ENCODE results near the gene FCRL3. TPM values are rescaled to one million over a fixed set of nuclear protein-coding genes. Genes with fewer than 3 reads are reported as not detected.

FCRL3 gene
- total RNA-seq, 1 experiment from 2014 or later, result not detected

GRCh38 chr1:157691285-157691920, 9.2 kb downstream of the FCRL3 start:
- Histone ChIP-seq H3K4me2 (ENCODE audit: low read length) (no peak overlapping the region), H3K36me3 (ENCODE audit: low read depth, low read length) (no peaks in the 10 kb centered on the region), H3K27me3 (ENCODE audit: low read length) (peaks cover 12% of the 10 kb centered on the region; the same call in 1 of the 2 replicates), H3K27ac (ENCODE audit: low read length) (no peak overlapping the region), H3K9ac (ENCODE audit: low read length) (no peak overlapping the region), H3K9me3 (ENCODE audit: low read length) (no peaks in the 10 kb centered on the region), H3K4me3 (ENCODE audit: low read length) (no peak overlapping the region), H3F3A (ENCODE audit: low read length, unreplicated experiment) (no peaks in the 10 kb centered on the region), H3K9me2 (replicated peaks; ENCODE audit: low read length) (no peaks in the 10 kb centered on the region), H3K4me1 (ENCODE audit: insufficient read depth, low read length) (no peaks in the 10 kb centered on the region), H4K20me1 (ENCODE audit: low read length) (no peaks in the 10 kb centered on the region), H3K79me2 (ENCODE audit: low read length) (no peaks in the 10 kb centered on the region), H2AFZ (ENCODE audit: low read length) (no peak overlapping the region)
- no TSS peak for BruUV-seq (replicated peaks)
- ChIA-PET CTCF (interaction anchor here (0.6 to 1.7 kb wide), 2 partner anchors 111 to 114 kb away, joined by 3 to 9 read pairs; no protein-coding TSS in a partner anchor), POLR2A (ENCODE audit: unreplicated experiment) (no interaction called here)
- peak; percentile 80 for ATAC-seq
- TF ChIP-seq EZH2phosphoT487 (IDR thresholded peaks at IDR 0.05; ENCODE audit: borderline replicate concordance, low read length), result no peak
- TF ChIP-seq, protein P1, sequence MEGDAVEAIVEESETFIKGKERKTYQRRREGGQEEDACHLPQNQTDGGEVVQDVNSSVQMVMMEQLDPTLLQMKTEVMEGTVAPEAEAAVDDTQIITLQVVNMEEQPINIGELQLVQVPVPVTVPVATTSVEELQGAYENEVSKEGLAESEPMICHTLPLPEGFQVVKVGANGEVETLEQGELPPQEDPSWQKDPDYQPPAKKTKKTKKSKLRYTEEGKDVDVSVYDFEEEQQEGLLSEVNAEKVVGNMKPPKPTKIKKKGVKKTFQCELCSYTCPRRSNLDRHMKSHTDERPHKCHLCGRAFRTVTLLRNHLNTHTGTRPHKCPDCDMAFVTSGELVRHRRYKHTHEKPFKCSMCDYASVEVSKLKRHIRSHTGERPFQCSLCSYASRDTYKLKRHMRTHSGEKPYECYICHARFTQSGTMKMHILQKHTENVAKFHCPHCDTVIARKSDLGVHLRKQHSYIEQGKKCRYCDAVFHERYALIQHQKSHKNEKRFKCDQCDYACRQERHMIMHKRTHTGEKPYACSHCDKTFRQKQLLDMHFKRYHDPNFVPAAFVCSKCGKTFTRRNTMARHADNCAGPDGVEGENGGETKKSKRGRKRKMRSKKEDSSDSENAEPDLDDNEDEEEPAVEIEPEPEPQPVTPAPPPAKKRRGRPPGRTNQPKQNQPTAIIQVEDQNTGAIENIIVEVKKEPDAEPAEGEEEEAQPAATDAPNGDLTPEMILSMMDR (conservative IDR thresholded peaks at IDR 0.05; ENCODE audit: low read depth, low read length), result peak; percentile 80
- intact Hi-C loops (cut with micrococcal nuclease), result loop anchor here (1.0 to 5.0 kb wide), 2 partner anchors 111 to 319 kb away; no protein-coding TSS in a partner anchor
- peak; percentile 62 for DNase-seq

DNA sequence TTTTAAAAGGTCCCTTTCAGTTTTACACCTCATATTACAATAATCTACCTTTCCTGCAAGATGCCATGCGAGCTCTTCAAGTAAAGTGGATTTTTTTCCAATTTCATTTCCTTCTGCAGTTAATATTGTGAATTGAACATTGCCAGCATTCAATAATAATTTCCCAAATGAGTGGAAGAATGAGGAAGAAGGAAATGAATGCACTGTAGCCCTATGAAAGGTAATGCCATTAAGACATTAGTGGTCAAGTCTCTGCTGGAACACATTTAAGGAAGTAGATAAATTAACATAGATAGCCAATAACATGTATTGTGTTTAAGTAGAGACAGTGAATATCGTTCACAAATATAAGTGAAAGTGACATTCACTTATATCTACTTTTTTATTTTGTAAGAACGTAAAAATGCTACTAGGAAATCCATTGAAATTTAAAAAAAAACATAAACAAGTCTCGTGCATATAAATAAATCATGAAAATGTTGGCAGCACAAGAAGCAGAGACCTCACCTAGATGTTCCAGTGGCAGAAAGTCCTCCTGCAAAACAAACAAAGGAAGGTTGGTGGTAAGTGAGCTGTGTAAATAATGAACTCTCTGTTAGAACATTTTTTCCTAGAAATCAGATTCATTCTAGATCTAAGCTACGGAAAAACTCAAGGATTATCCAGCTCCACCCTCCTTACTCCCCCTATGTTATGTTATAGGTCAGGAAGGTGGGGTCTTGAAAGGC, 17.7 kb downstream of the FCRL3 start:
- intact Hi-C loops (cut with micrococcal nuclease), result no loop called here
- no peak overlapping the region for H3K4me2 ChIP-seq (ENCODE audit: low read length)
- no peaks in the 10 kb centered on the region for H3K4me1 ChIP-seq (ENCODE audit: insufficient read depth, low read length)
- H3K27me3 ChIP-seq (ENCODE audit: low read length), result no peaks in the 10 kb centered on the region
- 0 out of 2 replicates have a peak, but pooled peaks cover 3% of the 10 kb centered on the region for H3K9me3 ChIP-seq (ENCODE audit: low read length)
- TF ChIP-seq, protein P1 (conservative IDR thresholded peaks at IDR 0.05; ENCODE audit: low read depth, low read length), result no peak
- no peak for TF ChIP-seq EZH2phosphoT487 (IDR thresholded peaks at IDR 0.05; ENCODE audit: borderline replicate concordance, low read length)
- TF ChIP-seq EZH2 (IDR thresholded peaks at IDR 0.05; ENCODE audit: low read length, unreplicated experiment), result no peak
- CTCF ChIA-PET, result no interaction called here
- no peak overlapping the region for H3K27ac ChIP-seq (ENCODE audit: low read length)
- POLR2A ChIA-PET (ENCODE audit: unreplicated experiment), result no interaction called here
- no peak for ATAC-seq
- no peaks in the 10 kb centered on the region for H4K20me1 ChIP-seq (ENCODE audit: low read length)
- H3K4me3 ChIP-seq (ENCODE audit: low read length), result no peak overlapping the region
- no peak overlapping the region for H2AFZ ChIP-seq (ENCODE audit: low read length)
- no peak for DNase-seq
- H3F3A ChIP-seq (ENCODE audit: low read length, unreplicated experiment), result no peaks in the 10 kb centered on the region
- no peak overlapping the region for H3K9ac ChIP-seq (ENCODE audit: low read length)
- no peaks in the 10 kb centered on the region for H3K79me2 ChIP-seq (ENCODE audit: low read length)
- no peaks in the 10 kb centered on the region for H3K9me2 ChIP-seq (replicated peaks; ENCODE audit: low read length)
- BruUV-seq (replicated peaks), result no TSS peak
- H3K36me3 ChIP-seq (ENCODE audit: low read depth, low read length), result no peaks in the 10 kb centered on the region

- TF ChIP-seq, protein P1 (conservative IDR thresholded peaks at IDR 0.05; ENCODE audit: low read depth, low read length), result no peak
- TF ChIP-seq EZH2 (IDR thresholded peaks at IDR 0.05; ENCODE audit: low read length, unreplicated experiment) (no peak), EZH2phosphoT487 (IDR thresholded peaks at IDR 0.05; ENCODE audit: borderline replicate concordance, low read length) (no peak)
- no peak for ATAC-seq
- H3K9me2 ChIP-seq (replicated peaks; ENCODE audit: low read length), result no peaks in the 10 kb centered on the region
- DNase-seq, result no peak
- no peaks in the 10 kb centered on the region for H3K27me3 ChIP-seq (ENCODE audit: low read length)
- H4K20me1 ChIP-seq (ENCODE audit: low read length), result no peaks in the 10 kb centered on the region
- H3K9ac ChIP-seq (ENCODE audit: low read length), result no peak overlapping the region
- ChIA-PET CTCF (no interaction called here), POLR2A (ENCODE audit: unreplicated experiment) (no interaction called here)
- H3K4me3 ChIP-seq (ENCODE audit: low read length), result no peak overlapping the region
- no peak overlapping the region for H2AFZ ChIP-seq (ENCODE audit: low read length)
- no TSS peak for BruUV-seq (replicated peaks)
- H3K4me1 ChIP-seq (ENCODE audit: insufficient read depth, low read length), result no peaks in the 10 kb centered on the region
- H3K9me3 ChIP-seq (ENCODE audit: low read length), result 0 out of 2 replicates have a peak, but pooled peaks cover 3% of the 10 kb centered on the region
- no peak overlapping the region for H3K27ac ChIP-seq (ENCODE audit: low read length)
- no peaks in the 10 kb centered on the region for H3K36me3 ChIP-seq (ENCODE audit: low read depth, low read length)
- no peaks in the 10 kb centered on the region for H3K79me2 ChIP-seq (ENCODE audit: low read length)
- no peak overlapping the region for H3K4me2 ChIP-seq (ENCODE audit: low read length)
- no peaks in the 10 kb centered on the region for H3F3A ChIP-seq (ENCODE audit: low read length, unreplicated experiment)
- intact Hi-C loops (cut with micrococcal nuclease), result no loop called here
These were observed 21.8 kb downstream of the FCRL3 start for GRCh38 chr1:157678721-157679120.
